Endothelial cell (in vitro differentiated cells): ENCODE data around the gene PTPRQ. TPM values are rescaled to one million over a fixed set of nuclear protein-coding genes. Genes with fewer than 3 reads are reported as not detected.

Source experiments
- DNase-seq: peaks from one replicate; pipeline ENCODE4 v3.0.0; 2021; ENCODE audit warnings: low spot score
- H3K27ac Mint-ChIP-seq: one replicate; pipeline ENCODE4 v1.8.0; 2021; ENCODE audit warnings: mixed read lengths, inconsistent platforms; ENCODE audit not compliant: unreplicated experiment
- H3K27me3 Mint-ChIP-seq: one replicate; pipeline ENCODE4 v1.8.0; 2021; ENCODE audit warnings: mild to moderate bottlenecking, moderate library complexity, mixed read lengths, inconsistent platforms; ENCODE audit not compliant: unreplicated experiment
- H3K36me3 Mint-ChIP-seq: one replicate; pipeline ENCODE4 v1.8.0; 2021; ENCODE audit warnings: mild to moderate bottlenecking, low read depth, mixed read lengths, inconsistent platforms; ENCODE audit not compliant: unreplicated experiment
- H3K4me1 Mint-ChIP-seq: one replicate; pipeline ENCODE4 v1.8.0; 2021; ENCODE audit warnings: mild to moderate bottlenecking, mixed read lengths, inconsistent platforms; ENCODE audit not compliant: unreplicated experiment
- H3K4me3 Mint-ChIP-seq: one replicate; pipeline ENCODE4 v1.8.0; 2021; ENCODE audit warnings: mild to moderate bottlenecking, mixed read lengths, inconsistent platforms; ENCODE audit not compliant: unreplicated experiment
- H3K9me3 Mint-ChIP-seq: one replicate; pipeline ENCODE4 v1.8.0; 2021; ENCODE audit warnings: mixed read lengths, inconsistent platforms; ENCODE audit not compliant: unreplicated experiment
- CTCF ChIP-seq: fragments of 200-600 bp; sonication (generic); IDR thresholded peaks from one replicate; pipeline ENCODE4 v1.5.0; 2021; ENCODE audit warnings: antibody characterized with exemption; ENCODE audit not compliant: unreplicated experiment
- total RNA-seq: library from RNA; stranded (reverse); fragmentation: NEBNext Ultra II Directional; extraction: Animal tissue kit (Norgen Biotek cat#: 25700); gene quantifications from one replicate; pipeline ENCODE4 v1.2.1, GENCODE V29; 2021; ENCODE audit not compliant: unreplicated experiment

PTPRQ gene
- total RNA-seq, 1 donor from 2014 or later = not detected

GRCh38 chr12:80690513-80690912 is 246.5 kb downstream of the PTPRQ start:
- Mint-ChIP-seq H3K36me3 (no peaks in the 10 kb centered on the region), H3K27ac (no peak overlapping the region), H3K27me3 (no peaks in the 10 kb centered on the region), H3K4me1 (peaks cover 4% of the 10 kb centered on the region), H3K9me3 (no peaks in the 10 kb centered on the region), H3K4me3 (no peak overlapping the region)
- no peak for TF ChIP-seq CTCF
- no peak for DNase-seq

GRCh38 chr12:80692114-80692513 is 248.1 kb downstream of the PTPRQ start:
- Mint-ChIP-seq H3K36me3 (no peaks in the 10 kb centered on the region), H3K9me3 (no peaks in the 10 kb centered on the region), H3K27me3 (no peaks in the 10 kb centered on the region), H3K27ac (no peak overlapping the region), H3K4me3 (no peak overlapping the region), H3K4me1 (peaks cover 4% of the 10 kb centered on the region)
- TF ChIP-seq CTCF = no peak
- DNase-seq = no peak

- Mint-ChIP-seq H3K9me3 (no peaks in the 10 kb centered on the region), H3K4me3 (no peak overlapping the region), H3K27ac (no peak overlapping the region), H3K27me3 (peaks cover 1% of the 10 kb centered on the region), H3K4me1 (peaks cover 9% of the 10 kb centered on the region), H3K36me3 (no peaks in the 10 kb centered on the region)
- no peak for TF ChIP-seq CTCF
- DNase-seq = no peak
Measured at GRCh38 chr12:80697270-80697887, 253.3 kb downstream of the PTPRQ start.

- no peak for TF ChIP-seq CTCF
- H3K36me3 Mint-ChIP-seq = no peaks in the 10 kb centered on the region
- no peak for DNase-seq
- no peak overlapping the region for H3K27ac Mint-ChIP-seq
- H3K27me3 Mint-ChIP-seq = peaks cover 1% of the 10 kb centered on the region
- H3K9me3 Mint-ChIP-seq = no peaks in the 10 kb centered on the region
- no peak overlapping the region for H3K4me3 Mint-ChIP-seq
- peaks cover 18% of the 10 kb centered on the region for H3K4me1 Mint-ChIP-seq
Measured at GRCh38 chr12:80698256-80698655, 254.2 kb downstream of the PTPRQ start.

GRCh38 chr12:80698847-80699542 is 255.0 kb downstream of the PTPRQ start:
- DNase-seq = no peak
- peaks cover 22% of the 10 kb centered on the region for H3K4me1 Mint-ChIP-seq
- no peaks in the 10 kb centered on the region for H3K36me3 Mint-ChIP-seq
- no peak for TF ChIP-seq CTCF
- no peak overlapping the region for H3K4me3 Mint-ChIP-seq
- H3K27ac Mint-ChIP-seq = no peak overlapping the region
- H3K9me3 Mint-ChIP-seq = no peaks in the 10 kb centered on the region
- peaks cover 2% of the 10 kb centered on the region for H3K27me3 Mint-ChIP-seq
